ENCODE data around the gene NUCB1.

NUCB1 gene

DNA sequence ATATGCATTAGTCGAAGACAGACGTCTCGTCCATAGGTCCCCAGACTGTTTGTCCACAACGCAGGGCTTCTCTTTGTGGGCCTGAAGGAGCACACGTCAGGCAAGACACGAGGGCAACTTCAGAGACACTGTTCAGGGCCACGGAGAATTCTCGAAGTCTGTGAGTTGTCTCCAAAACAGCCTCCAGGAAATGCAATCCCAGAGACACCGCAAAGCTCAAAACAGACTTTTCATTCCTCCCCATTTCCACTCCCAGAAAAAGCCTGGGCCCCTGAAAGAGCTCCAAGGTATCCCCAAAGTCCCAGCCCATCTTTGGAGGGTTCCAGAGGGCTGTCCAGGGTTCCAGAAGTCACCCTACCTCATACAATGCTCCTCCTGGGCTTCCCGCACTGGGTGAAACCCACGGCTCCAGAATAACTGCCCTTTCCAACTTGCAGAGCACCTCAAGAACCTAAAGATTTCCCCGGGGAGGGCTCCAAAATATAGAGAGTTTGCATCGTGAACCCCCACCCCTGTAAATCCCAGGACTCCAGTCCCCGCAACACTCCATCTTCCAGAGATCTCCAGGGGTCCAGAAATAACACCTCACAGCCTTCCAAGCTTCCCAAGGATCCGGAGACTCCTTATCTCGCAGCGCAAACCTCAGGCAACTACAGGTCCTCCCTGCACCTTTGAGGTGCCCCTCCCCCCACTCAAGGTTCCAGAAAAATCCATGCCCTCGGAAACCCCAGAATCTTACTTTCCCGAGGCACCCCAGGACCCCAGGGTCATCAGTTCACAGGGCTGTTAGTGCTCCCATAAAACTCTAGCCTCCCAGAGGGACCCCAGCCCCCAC, 64.3 kb downstream of the NUCB1 start:
- no peak for DNase-seq

DNA sequence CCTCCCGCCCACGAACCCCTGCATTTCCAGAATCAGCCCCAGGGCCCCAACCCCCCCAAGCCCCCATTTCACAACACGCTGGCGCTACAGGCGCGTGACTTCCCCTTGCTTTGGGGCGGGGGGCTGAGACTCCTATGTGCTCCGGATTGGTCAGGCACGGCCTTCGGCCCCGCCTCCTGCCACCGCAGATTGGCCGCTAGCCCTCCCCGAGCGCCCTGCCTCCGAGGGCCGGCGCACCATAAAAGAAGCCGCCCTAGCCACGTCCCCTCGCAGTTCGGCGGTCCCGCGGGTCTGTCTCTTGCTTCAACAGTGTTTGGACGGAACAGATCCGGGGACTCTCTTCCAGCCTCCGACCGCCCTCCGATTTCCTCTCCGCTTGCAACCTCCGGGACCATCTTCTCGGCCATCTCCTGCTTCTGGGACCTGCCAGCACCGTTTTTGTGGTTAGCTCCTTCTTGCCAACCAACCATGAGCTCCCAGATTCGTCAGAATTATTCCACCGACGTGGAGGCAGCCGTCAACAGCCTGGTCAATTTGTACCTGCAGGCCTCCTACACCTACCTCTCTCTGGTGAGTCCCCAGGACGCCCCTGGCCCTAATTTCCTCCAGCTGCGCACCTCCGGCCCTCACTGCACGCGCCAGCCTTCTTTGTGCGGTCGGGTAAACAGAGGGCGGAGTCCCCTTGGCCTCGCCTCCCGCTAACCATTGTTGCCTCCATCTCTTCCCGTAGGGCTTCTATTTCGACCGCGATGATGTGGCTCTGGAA, 65.1 kb downstream of the NUCB1 start, which contains the start of gene FTL:
FTL (plus strand) TSS at position 270 of the 766 bp plus-strand sequence; CDS start at position 469, 199 bp downstream.
- DNase-seq = peak; percentile 84

DNA sequence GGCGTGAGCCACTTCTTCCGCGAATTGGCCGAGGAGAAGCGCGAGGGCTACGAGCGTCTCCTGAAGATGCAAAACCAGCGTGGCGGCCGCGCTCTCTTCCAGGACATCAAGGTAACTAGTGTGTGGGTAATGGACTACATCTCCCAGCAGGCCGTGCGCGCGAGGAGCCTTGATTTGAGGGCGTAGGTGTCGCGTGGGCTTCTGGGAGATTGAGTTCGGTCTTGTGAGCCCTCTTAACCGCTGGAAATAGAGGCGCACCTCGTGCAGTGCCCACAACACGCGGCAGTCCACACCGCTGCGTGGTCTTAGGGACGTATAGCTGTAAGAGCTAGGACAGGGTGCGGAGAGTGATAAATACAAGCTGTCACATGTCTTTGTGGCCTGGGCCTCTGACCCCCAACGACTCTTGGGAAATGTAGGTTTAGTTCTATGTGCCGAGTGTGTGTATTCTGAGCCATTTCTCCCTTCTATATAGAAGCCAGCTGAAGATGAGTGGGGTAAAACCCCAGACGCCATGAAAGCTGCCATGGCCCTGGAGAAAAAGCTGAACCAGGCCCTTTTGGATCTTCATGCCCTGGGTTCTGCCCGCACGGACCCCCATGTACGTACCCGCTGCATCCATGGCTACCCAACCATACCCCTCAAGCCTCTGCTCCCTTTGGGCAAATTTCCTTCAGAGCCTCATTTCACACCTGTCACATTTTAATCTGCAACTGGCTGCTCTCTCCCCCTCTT, 65.9 kb downstream of the NUCB1 start:
- DNase-seq = peak; percentile 72

DNA sequence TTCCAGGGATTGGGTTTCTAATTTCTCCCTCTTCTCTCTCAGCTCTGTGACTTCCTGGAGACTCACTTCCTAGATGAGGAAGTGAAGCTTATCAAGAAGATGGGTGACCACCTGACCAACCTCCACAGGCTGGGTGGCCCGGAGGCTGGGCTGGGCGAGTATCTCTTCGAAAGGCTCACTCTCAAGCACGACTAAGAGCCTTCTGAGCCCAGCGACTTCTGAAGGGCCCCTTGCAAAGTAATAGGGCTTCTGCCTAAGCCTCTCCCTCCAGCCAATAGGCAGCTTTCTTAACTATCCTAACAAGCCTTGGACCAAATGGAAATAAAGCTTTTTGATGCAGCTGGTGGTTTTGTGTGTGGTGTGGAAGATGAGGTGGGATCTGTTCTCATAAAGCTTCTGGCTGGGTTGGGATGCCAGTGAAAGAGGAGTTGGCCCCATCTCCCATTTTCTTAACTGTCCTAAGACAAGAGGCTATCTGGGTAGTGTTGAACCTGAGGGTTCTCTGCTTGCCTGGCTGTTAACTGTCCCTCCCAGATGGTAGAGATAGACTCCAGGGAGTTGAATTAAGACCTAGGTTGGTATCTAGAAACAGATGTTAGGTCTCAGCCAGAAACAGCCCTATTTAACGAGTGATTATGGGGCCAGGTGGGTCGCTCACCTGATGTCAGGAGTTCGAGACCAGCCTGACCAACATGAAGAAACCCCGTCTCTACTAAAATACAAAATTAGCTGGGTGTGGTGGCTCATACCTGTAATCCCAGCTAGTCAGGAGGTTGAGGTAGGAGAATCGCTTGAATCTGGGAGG, 66.6 kb downstream of the NUCB1 start:
- DNase-seq = no peak

DNA sequence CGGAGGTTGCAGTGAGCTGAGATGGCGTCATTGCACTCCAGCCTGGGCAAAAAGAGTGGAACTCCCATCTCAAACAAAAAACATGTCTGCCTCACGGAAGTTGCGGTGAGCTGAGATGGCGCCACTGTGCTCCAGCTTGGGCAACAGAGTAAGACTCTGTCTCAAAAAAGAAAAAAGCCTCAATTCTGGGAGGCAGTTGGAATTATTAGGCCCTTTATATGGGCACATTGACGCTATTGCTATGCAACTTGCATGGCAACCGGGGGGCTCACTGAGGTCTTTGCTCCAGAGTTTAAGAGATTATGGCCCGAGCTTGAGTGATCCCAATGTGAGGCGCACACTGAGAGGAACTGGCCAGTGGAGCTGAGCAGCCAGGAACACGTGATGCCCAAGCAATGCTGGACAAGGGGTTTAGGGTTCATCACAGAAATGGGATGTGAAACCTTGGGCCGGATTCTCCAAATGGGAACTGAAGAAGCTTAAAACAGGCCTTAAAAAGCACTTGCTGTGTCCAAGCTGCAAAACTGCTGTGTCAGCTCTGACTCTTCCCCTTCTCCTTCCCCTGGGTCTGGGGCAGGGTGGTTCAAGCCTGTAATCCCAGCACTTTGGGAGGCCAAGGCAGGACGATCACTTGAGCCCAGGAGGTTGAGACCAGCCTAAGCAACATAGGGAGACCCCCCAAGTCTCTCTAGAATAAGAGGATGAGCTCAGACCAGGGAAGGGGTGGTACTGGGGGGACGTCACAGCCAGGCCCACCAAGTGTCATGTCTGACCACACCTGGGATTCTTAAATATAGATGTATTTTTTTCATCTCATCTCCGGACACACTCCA, 67.5 kb downstream of the NUCB1 start:
- DNase-seq = no peak

DNA sequence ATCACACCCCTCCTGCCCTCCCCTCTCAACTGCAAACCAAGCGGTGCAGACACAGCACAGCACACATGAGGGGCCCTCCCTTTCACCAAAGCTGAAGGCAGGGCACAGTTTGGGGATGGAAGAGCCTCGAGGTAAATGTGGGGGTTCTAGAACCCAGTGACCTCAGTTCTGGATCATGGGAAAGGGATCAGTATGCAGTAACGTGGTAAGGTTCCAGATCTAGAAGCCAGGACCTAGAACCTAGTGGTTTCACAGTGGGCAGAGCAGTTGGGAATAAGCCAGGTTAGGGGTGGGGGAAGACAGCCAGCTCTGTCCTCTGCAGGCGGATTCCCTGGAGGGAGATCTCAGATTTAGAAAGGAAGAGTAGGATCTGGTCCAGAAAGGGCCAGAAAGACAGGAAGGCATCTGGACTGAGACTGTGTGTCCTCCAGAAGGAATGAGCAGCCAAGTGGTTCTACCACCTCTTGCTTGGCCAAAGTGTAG, 68.1 kb downstream of the NUCB1 start:
- no peak for DNase-seq

DNA sequence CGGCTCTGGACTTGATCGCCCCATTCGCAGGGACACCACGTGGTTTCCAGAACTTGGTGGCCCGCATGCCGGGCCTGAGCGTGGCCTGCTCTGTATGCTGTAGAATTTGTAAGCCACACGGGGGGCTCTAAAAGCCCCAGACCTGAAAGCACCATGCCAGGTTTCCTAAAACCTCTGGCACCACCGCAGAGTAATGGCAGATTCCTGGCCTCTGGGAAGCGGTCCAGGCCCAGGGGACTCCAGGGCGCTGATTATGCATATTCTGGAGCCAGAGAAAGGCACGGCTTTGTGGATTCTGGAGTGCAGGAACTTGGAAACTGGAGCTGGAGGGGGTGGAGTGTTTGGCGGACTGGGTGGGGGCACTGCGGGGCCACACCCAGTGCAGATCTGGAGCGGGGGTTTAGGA, 68.7 kb downstream of the NUCB1 start:
- no peak for DNase-seq

DNA sequence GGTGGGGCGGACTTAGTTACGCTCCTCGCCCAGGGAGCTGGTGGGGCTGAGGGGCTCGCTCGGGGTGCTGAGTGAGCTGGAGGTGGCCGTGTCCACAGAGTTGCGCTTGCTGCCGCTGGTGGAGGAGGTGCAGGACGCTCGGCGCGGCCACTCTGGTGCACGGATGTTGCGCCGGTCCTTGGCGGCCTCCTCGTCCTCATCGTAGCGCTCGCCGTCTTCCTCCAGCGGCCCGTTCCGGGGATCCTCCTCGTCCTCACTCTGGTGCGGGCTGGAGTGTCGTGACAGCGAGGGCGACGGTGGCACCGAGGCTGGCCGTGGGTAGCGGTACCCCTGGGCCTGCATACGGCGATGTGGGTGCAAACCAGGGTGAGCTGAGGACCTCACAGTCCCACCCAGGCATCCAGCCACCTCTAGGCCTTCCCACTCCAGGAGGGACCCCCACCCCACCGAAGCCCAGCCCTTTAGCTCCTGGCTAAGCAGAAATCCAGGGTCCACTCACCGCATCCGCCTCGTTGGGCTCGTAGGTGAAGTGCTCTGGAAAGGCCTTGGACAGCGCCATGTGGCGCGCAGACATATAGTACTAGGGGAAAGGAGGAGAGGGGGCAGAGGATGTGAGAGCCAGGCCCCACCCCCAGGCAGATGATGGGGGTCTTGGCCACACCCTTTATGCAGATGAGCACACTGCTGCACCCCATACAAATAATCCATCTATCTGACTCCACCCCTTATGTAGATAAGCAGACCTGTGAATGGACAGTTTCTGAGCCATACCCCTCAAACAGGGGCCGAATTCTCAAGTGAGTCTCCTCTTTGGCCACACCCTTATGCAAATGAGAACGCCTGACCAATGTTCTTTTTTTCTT, 69.4 kb downstream of the NUCB1 start:
- no peak for DNase-seq

DNA sequence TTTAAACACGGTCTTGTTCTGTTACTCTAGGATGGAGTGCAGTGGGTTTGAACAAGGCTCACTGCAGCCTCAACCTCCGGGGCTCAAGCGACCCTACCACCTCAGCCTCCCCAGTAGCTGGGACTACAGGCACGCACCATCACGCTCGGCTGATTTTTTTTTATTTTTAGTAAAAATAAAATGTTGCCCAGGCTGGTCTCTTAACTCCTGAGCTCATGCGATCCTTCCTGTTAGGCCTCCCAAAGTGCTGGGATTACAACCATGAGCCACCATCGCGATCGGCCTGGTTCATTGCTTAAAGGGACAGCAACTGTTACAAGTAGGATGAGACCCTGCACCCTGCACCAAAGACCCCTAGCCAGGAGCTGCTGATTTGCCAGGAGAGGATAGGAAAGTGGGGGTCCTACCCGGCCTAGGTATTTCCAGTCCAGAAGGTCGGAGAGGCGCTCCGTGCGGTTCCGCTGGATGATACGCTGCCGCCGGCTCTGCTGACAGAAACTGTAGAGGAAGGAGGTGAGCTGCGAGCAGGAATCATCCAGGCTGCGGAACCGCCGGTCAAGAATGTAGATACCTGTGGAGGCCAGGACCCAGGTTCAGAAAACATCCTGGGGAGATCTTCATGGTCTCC, 70.1 kb downstream of the NUCB1 start:
- no peak for DNase-seq

DNA sequence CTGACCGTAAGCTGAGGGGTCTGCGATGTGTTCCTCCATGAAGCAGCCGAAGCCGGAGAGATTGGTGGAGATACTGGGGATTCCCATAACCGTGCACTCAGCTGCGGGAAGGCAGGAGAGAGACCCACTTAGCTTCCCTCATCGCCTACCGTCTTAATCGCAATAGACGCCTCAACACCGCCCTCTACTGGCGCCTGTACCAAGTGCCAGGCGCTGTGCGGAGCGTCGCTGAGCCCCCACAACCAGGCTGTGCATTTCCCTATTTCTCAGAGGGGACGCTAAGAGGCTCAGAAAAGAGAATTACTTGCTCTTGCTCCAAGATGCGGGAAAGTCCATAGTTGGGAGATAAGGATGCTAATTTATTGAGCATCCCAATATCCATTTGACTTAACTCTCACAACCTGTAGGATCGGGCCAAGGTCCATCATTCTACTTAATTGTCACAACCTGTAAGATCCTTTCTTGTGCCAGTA, 70.8 kb downstream of the NUCB1 start:
- DNase-seq = peak; percentile 29
